H9 (cell line): ENCODE results near the gene MEG3. TPM values are rescaled to one million over a fixed set of nuclear protein-coding genes. Genes with fewer than 3 reads are reported as not detected.

Experiments
- DNase-seq: peaks from one replicate; pipeline ENCODE4 v3.0.0-alpha.2; 2017
- H2AFZ ChIP-seq: one replicate; pipeline ENCODE4 v1.6.1; 2013; ENCODE audit warnings: mild to moderate bottlenecking, low read length, control low read depth, moderate library complexity
- H2AK5ac ChIP-seq: 2 replicates; pipeline ENCODE4 v1.6.1; 2013; ENCODE audit warnings: low read length, control low read depth, mixed read lengths; ENCODE audit not compliant: insufficient read length
- H2BK120ac ChIP-seq: one replicate; pipeline ENCODE4 v1.6.1; 2013; ENCODE audit warnings: low read depth, mild to moderate bottlenecking, low read length, control low read depth, inconsistent platforms; ENCODE audit not compliant: poor library complexity, severe bottlenecking
- H2BK12ac ChIP-seq: 2 replicates; pipeline ENCODE4 v1.6.1; 2013; ENCODE audit warnings: low read length, control low read depth, mixed read lengths, low read depth; ENCODE audit not compliant: insufficient read length
- H2BK15ac ChIP-seq: 2 replicates; pipeline ENCODE4 v1.6.1; 2013; ENCODE audit warnings: low read depth, low read length, control low read depth
- H2BK20ac ChIP-seq: one replicate; pipeline ENCODE4 v1.6.1; 2013; ENCODE audit warnings: low read depth, mild to moderate bottlenecking, low read length, control low read depth, inconsistent platforms; ENCODE audit not compliant: poor library complexity, severe bottlenecking
- H2BK5ac ChIP-seq: 2 replicates; pipeline ENCODE4 v1.6.1; 2013; ENCODE audit warnings: low read length, control low read depth, mixed read lengths; ENCODE audit not compliant: insufficient read length
- H3K14ac ChIP-seq: 2 replicates; pipeline ENCODE4 v1.6.1; 2013; ENCODE audit warnings: low read length, control low read depth; ENCODE audit not compliant: insufficient read depth
- H3K18ac ChIP-seq: 2 replicates; pipeline ENCODE4 v1.6.1; 2013; ENCODE audit warnings: low read depth, mild to moderate bottlenecking, mixed read lengths, low read length, control low read depth; ENCODE audit not compliant: insufficient read length
- H3K23ac ChIP-seq: 2 replicates; pipeline ENCODE4 v1.6.1; 2013; ENCODE audit warnings: low read length, control low read depth, mixed read lengths, low read depth; ENCODE audit not compliant: insufficient read length
- H3K23me2 ChIP-seq: 2 replicates; pipeline ENCODE4 v1.6.1; 2013; ENCODE audit warnings: low read depth, mild to moderate bottlenecking, mixed read lengths, low read length, control low read depth; ENCODE audit not compliant: insufficient read length, poor library complexity, severe bottlenecking
- H3K27ac ChIP-seq: 2 replicates; pipeline ENCODE4 v1.5.1; 2013; ENCODE audit warnings: low read length, control low read depth, mixed read lengths, low read depth; ENCODE audit not compliant: insufficient read length
- H3K27me3 ChIP-seq: 2 replicates; pipeline ENCODE4 v1.6.1; 2013; ENCODE audit warnings: low read length, control low read depth, inconsistent platforms; ENCODE audit not compliant: insufficient read depth
- H3K4ac ChIP-seq: 2 replicates; pipeline ENCODE4 v1.6.1; 2013; ENCODE audit warnings: low read depth, mild to moderate bottlenecking, control low read depth, inconsistent platforms, low read length, moderate library complexity
- H3K4me1 ChIP-seq: 2 replicates; pipeline ENCODE4 v1.6.1; 2013; ENCODE audit warnings: low read length, control low read depth, inconsistent platforms; ENCODE audit not compliant: insufficient read depth
- H3K4me2 ChIP-seq: 2 replicates; pipeline ENCODE4 v1.6.1; 2013; ENCODE audit warnings: low read length, control low read depth, mixed read lengths; ENCODE audit not compliant: insufficient read length, insufficient read depth
- H3K56ac ChIP-seq: 2 replicates; pipeline ENCODE4 v1.6.1; 2013; ENCODE audit warnings: low read depth, mild to moderate bottlenecking, mixed read lengths, low read length, control low read depth; ENCODE audit not compliant: insufficient read length
- H3K79me1 ChIP-seq: 2 replicates; pipeline ENCODE4 v1.6.1; 2013; ENCODE audit warnings: low read depth, mild to moderate bottlenecking, moderate library complexity, low read length, control low read depth, inconsistent platforms; ENCODE audit not compliant: insufficient read depth, poor library complexity, severe bottlenecking
- H3K79me2 ChIP-seq: 2 replicates; pipeline ENCODE4 v1.6.1; 2013; ENCODE audit warnings: low read length, control low read depth, inconsistent platforms; ENCODE audit not compliant: insufficient read depth
- H3K9ac ChIP-seq: 2 replicates; pipeline ENCODE4 v1.6.1; 2013; ENCODE audit warnings: low read length, control low read depth, mixed read lengths; ENCODE audit not compliant: insufficient read length; ENCODE audit errors: extremely low read depth
- H3K9me3 ChIP-seq: one replicate; pipeline ENCODE4 v1.6.1; 2013; ENCODE audit warnings: low read depth, low read length, inconsistent platforms; ENCODE audit not compliant: control insufficient read depth
- H3T11ph ChIP-seq: one replicate; pipeline ENCODE4 v1.6.1; 2013; ENCODE audit warnings: mild to moderate bottlenecking, low read length, control low read depth, inconsistent platforms
- H4K20me1 ChIP-seq: one replicate; pipeline ENCODE4 v1.6.1; 2013; ENCODE audit not compliant: control insufficient read depth, insufficient read length, insufficient read depth
- H4K5ac ChIP-seq: 2 replicates; pipeline ENCODE4 v1.6.1; 2013; ENCODE audit warnings: low read depth, mild to moderate bottlenecking, mixed read lengths, low read length, control low read depth; ENCODE audit not compliant: insufficient read length
- H4K8ac ChIP-seq: replicated peaks from 2 replicates; pipeline ENCODE4 v1.6.1; 2013; ENCODE audit warnings: low read length, control low read depth, mixed read lengths, low read depth; ENCODE audit not compliant: insufficient read length
- H4K91ac ChIP-seq: 2 replicates; pipeline ENCODE4 v1.6.1; 2013; ENCODE audit warnings: low read depth, mild to moderate bottlenecking, moderate library complexity, mixed read lengths, low read length, control low read depth; ENCODE audit not compliant: insufficient read length
- H3K27ac Mint-ChIP-seq, 3 experiments: 2 replicates in 2 of 3; 3 replicates in 1 of 3; pipeline ENCODE4 v1.8.0; 2020 to 2021; ENCODE audit warnings: mixed read lengths in 3 of 3, mild to moderate bottlenecking in 1 of 3, moderate library complexity in 1 of 3
- H3K27me3 Mint-ChIP-seq: 2 replicates; pipeline ENCODE4 v1.8.0; 2021; ENCODE audit warnings: low read depth, mild to moderate bottlenecking, moderate library complexity, mixed read lengths
- H3K36me3 Mint-ChIP-seq, 3 experiments: 2 replicates in 2 of 3; 3 replicates in 1 of 3; pipeline ENCODE4 v1.8.0; 2020 to 2021; ENCODE audit warnings: low read depth in 3 of 3, mixed read lengths in 3 of 3; ENCODE audit not compliant: insufficient read depth in 1 of 3
- H3K4me1 Mint-ChIP-seq, 2 experiments: 2 replicates each; pipeline ENCODE4 v1.8.0; 2020; ENCODE audit warnings: mixed read lengths in 2 of 2
- H3K4me3 Mint-ChIP-seq, 2 experiments: 2 replicates in 1 of 2; 3 replicates in 1 of 2; pipeline ENCODE4 v1.8.0; 2020 to 2021; ENCODE audit warnings: mild to moderate bottlenecking in 2 of 2, mixed read lengths in 2 of 2, moderate library complexity in 1 of 2
- H3K9me3 Mint-ChIP-seq, 2 experiments: 2 replicates in 1 of 2; 3 replicates in 1 of 2; pipeline ENCODE4 v1.8.0; 2020; ENCODE audit warnings: mild to moderate bottlenecking in 2 of 2, mixed read lengths in 2 of 2, moderate library complexity in 1 of 2
- WGBS: extraction: QIAGEN DNeasy Blood & Tissue Kit; methylation state at CpG from one replicate; pipeline ENCODE4 v1.1.7; 2013; ENCODE audit warnings: missing lambda C conversion rate, low lambda C conversion rate, mixed read lengths; ENCODE audit not compliant: insufficient read length; ENCODE audit errors: extremely low coverage; 5-methylcytosine and 5-hydroxymethylcytosine counted together
- total RNA-seq: library from RNA; stranded (reverse); gene quantifications from 2 replicates; pipeline ENCODE4 v1.2.1, GENCODE V29; 2021
- TF ChIP-seq, protein P1 (sequence below): fragments of 200-600 bp; sonication (generic); conservative IDR thresholded peaks from 3 replicates; pipeline ENCODE4 v1.8.0; 2021; ENCODE audit warnings: antibody characterized with exemption, mild to moderate bottlenecking

The MEG3 gene
- total RNA-seq, 1 experiment from 2014 or later = 0.52 TPM

GRCh38 chr14:100785626-100786025, 40.3 kb upstream of the MEG3 start:
- Histone ChIP-seq H3K27me3 (no peaks in the 10 kb centered on the region), H4K5ac (no peak overlapping the region), H2BK12ac (no peak overlapping the region), H3T11ph (no peak overlapping the region), H3K14ac (no peak overlapping the region), H3K4me2 (no peak overlapping the region), H2AFZ (no peak overlapping the region), H2AK5ac (no peak overlapping the region), H3K4me1 (no peaks in the 10 kb centered on the region), H3K18ac (no peak overlapping the region), H3K4ac (no peak overlapping the region), H3K23ac (no peak overlapping the region), H2BK5ac (no peak overlapping the region), H2BK120ac (no peak overlapping the region), H2BK20ac (no peak overlapping the region), H3K79me1 (no peaks in the 10 kb centered on the region), H3K9ac (no peak overlapping the region), H3K56ac (no peak overlapping the region), H3K23me2 (no peaks in the 10 kb centered on the region), H3K9me3 (no peaks in the 10 kb centered on the region), H4K91ac (no peak overlapping the region), H2BK15ac (no peak overlapping the region), H4K8ac (no peak overlapping the region), H4K20me1 (no peaks in the 10 kb centered on the region), H3K79me2 (no peaks in the 10 kb centered on the region), H3K27ac (no peak overlapping the region)
- Mint-ChIP-seq H3K27ac (no peak overlapping the region), H3K4me1 (peaks cover 9 to 20% of the 10 kb centered on the region in 2 experiments), H3K36me3 (no peaks in the 10 kb centered on the region), H3K27me3 (peaks cover 3% of the 10 kb centered on the region), H3K4me3 (no peak overlapping the region), H3K9me3 (no peaks in the 10 kb centered on the region; a peak in 1 of 5 replicates)
- no peak for DNase-seq
- WGBS = no CpG with 5 or more reads among the region's 7 CpGs
- TF ChIP-seq, protein P1, sequence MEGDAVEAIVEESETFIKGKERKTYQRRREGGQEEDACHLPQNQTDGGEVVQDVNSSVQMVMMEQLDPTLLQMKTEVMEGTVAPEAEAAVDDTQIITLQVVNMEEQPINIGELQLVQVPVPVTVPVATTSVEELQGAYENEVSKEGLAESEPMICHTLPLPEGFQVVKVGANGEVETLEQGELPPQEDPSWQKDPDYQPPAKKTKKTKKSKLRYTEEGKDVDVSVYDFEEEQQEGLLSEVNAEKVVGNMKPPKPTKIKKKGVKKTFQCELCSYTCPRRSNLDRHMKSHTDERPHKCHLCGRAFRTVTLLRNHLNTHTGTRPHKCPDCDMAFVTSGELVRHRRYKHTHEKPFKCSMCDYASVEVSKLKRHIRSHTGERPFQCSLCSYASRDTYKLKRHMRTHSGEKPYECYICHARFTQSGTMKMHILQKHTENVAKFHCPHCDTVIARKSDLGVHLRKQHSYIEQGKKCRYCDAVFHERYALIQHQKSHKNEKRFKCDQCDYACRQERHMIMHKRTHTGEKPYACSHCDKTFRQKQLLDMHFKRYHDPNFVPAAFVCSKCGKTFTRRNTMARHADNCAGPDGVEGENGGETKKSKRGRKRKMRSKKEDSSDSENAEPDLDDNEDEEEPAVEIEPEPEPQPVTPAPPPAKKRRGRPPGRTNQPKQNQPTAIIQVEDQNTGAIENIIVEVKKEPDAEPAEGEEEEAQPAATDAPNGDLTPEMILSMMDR = no peak
